Testis (tissue), 2 donors: ENCODE measurements around the gene IL13RA1.

ENCODE experiments used
- CTCF ChIP-seq, 3 experiments: fragments of 450-650 bp in 2 of 3; fragments of 200-600 bp in 1 of 3; sonication (generic) in 1 of 3; IDR thresholded peaks; one replicate each; pipeline ENCODE4 v1.5.1; 2016 to 2019; ENCODE audit warnings: antibody characterized with exemption in 3 of 3, mild to moderate bottlenecking in 2 of 3, moderate library complexity in 1 of 3
- POLR2A ChIP-seq: fragments of 450-650 bp; IDR thresholded peaks from one replicate; pipeline ENCODE4 v1.6.1; 2017; ENCODE audit warnings: antibody characterized with exemption, mild to moderate bottlenecking, moderate library complexity

GRCh38 chrX:118795528-118796280, 68.3 kb downstream of the IL13RA1 start:
- no peak for TF ChIP-seq CTCF (IDR thresholded peaks at IDR 0.05)
- no peak for TF ChIP-seq POLR2A
